Cerebellar nuclear complex (tissue), 1 donor: ENCODE results near the gene POTEM.
"Not testable (repeated sequence)": the region's sequence is repeated elsewhere in the genome, so short reads cannot be mapped to it uniquely, and the experiment has no call there.

Source experiments
- DNase-seq, 2 experiments: peaks; one replicate each; lab custom pipeline; 2025; lab: John Stamatoyannopoulos, UW

Gene POTEM

DNA sequence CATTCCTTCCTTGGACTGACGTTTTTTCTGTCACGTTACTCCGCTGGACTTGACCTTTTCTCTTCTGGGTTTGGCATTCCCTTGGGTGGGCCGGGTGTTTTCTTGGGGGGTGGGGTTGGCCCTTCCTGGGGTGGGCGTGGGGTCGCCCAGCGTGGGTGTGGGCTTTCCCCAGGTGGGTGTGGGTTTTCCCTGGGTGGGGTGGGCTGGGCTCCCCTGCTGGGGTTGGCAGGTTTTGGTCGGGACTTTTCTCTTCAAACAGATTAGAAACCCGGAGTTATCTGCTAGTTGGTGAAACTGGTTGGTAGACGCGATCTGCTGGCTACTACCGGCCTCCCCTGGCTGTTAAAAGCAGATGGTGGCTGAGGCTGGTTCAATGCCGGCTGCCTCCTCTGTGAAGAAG lies at the start of gene POTEM:
POTEM (plus strand) TSS at position 301 of the 400 bp plus-strand sequence; CDS start at position 353, 52 bp downstream.
- DNase-seq, result not testable (repeated sequence)

DNA sequence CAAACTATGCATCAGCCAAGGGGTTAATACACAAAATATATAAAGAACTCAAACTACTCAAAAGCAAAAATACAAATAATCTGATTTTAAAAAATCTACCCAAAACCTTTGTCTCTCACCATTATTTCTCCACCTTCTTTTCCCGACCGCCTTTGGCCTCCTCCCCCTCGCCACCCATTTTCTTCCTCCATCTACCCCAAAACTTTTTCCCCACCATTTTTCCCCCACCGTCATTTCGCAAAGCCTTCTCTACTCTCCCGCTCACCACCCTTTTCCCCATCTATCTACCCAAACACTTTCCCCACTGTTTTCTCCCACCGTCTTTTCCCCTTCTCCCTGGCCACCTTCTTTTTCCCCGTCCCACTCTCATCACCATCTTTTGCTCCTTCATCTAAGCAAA lies 48.9 kb upstream of the POTEM start:
- not testable (repeated sequence) for DNase-seq

DNA sequence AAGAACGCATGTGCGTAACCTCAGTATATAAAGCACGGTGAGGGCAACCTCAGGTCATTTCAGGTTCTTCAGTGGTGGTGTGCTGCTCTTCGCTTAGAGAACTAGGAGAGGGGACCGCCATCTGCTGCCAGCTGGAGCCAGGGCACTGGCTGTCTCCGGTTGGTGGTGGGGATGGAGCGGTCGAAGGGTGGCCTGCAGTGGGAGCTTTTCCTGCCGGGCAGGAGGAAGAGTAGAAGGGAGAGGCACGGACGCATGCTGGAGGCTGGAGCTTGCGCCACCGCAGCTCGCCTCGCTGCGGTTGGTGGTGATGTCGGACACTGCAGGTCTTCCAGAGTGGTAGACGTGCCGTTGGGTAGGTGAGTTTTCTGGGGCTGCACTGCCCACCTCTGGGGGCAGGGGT lies 47.2 kb upstream of the POTEM start:
- DNase-seq, result not testable (repeated sequence)

DNA sequence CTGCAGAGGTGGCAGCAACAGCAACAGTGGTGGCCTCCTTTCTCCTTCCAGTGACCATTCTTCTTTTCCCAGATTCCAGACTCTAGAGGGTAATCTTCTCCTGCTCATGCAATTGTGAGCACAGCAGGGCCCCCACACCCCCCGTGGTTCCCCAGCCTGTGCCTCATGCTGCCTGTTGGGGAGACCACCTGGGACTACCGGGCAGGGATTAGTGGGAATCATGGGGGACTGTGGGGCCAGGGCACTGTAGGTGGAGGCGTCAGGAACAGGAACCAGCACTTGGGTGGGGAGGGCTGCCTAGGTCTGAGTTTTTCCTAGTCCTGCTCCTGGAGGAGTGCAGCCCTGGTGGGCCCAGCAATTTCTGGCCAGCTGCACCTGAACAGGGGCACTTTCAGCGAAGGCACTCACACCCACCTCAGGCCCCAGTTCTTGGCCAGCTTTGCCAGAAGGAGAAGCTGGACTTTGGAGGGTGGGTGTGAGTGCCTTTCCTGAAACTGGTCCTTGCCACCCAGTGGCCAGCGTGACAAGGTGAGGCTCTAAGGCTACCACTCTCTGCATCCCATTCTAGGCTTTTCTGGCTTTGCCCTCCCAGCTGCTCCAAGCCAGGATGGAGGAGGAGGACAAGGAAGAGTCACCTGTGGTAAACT lies 46.1 kb upstream of the POTEM start:
- not testable (repeated sequence) for DNase-seq

DNA sequence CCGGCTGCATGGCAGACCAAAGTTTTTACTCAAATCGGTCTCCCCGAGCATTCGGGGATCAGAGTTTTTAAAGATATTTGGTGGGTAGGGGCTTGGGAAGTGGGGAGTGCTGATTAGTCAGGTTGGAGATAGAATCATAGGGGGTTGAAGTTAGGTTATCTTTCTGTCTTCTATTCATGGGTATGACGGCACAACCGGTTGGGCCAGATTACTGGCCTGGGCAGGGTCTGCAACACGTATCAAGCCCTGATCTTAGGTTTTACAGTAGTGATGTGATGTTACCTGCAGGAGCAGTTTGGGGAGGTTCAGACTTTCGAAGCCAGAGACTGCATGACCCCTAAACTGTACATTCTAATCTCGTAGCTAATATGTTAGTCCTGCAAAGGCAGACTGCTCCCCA lies 30.4 kb upstream of the POTEM start:
- not testable (repeated sequence) for DNase-seq

DNA sequence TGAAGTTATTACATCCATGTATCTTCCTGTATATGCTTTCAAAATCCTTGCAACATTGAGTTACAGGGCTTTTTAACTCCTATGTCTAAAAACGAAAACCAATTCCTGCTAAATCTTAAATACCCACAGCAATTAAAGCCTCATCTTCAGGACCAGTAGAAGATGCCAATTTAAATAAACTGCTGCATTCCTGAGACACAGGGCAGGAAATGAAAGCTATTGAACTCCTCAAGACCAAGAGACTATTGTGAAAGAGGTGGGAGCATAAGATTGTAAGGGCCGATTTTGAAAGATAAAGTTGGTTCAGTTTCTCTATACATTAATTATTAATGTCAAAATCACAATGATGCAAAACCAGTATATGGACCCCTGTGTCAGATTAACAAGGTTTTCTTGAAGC lies 28.5 kb upstream of the POTEM start:
- DNase-seq, result not testable (repeated sequence)

DNA sequence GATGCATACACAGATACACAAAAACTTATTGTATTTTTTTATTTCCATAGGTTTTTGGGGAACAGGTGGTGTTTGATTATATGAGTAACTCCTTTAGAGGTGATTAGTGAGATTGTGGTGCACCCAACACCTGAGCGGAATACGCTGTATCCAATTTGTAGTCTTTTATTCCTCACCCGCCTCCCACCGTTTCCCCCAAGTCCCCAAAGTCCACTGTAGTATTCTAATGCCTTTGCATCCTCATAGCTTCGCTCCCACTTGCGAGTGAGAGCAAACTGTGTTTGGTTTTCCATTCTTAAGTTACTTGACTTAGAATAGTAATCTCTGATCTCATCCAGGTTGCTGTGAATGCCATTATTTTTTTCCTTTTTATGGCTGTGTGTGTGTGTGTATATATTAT lies 17.3 kb upstream of the POTEM start:
- not testable (repeated sequence) for DNase-seq

DNA sequence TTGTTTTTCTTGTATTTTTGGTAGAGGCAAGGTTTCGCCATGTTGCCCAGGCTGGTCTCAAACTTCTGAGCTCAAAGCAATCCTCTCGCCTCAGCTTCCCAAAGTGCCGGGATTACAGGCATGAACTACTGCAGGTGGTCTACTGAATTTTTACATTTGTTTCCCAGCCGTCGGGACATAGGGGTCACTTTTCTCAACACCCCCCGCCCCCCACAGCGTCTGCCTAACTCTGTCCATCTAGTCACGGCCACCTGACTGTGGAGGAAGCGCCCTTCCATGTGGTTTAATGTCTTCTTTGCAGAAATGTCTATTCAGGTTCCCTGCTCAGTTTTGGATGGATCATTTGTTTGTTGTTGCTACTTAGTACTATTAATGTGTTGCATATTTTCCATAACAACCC lies 14.1 kb upstream of the POTEM start:
- not testable (repeated sequence) for DNase-seq

DNA sequence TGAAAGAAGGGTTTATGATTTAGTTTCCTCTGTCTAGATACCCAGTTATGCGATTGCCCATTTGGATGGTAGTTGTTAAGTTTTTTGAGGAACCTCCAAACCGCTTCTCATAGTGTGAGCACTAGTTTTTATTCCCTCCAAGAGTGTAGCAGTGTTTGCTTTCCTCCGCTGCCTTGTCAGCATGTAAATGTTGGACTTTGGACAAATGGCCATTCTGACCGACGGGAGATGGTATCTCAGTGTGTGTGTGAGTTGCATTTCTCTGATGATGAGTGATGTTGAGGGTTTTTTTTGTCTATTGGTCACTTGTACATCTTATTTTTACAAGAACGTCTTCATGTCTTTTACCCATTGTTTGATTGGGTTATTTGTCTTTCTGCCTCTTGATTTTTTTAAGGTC lies 11.4 kb upstream of the POTEM start:
- DNase-seq, result not testable (repeated sequence)

DNA sequence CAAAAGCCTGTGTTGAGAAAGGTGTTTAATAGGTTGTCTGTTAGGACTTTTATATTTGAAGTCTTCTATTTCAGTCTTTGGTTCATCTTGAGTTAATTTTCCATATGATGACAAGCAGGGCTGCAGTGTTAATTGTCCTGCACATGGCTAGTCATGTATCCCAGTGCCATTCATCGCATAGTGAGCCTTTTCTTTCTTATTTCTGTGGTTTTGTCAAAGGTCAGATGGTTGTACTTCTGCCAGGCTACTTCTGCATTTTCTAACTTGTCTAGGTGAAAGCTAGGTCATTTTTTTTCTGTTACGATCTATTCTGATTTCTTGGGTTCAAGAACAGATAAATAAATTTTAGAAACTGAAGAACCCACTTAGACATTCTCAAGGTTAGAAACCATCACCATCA lies 5.7 kb upstream of the POTEM start:
- DNase-seq, result not testable (repeated sequence)

DNA sequence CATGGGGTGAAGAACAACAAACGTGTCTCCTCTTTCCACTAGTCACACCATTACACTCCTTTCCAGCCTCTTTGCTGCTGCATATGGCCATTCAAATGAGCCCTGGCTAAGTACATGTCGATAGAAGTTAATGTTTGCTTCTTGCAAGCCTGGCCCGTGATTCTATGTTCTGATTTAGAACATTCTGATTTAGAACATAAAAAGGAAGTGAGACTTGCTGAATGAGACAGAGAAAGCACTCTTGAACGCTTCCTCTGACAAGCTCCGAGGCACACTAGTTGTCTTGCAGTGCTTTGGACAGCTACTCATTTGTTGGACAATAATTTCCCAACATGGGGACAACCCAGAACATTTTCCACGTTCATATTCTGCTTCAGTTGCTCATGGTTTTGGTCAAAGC lies 5.1 kb upstream of the POTEM start:
- DNase-seq, result not testable (repeated sequence)

DNA sequence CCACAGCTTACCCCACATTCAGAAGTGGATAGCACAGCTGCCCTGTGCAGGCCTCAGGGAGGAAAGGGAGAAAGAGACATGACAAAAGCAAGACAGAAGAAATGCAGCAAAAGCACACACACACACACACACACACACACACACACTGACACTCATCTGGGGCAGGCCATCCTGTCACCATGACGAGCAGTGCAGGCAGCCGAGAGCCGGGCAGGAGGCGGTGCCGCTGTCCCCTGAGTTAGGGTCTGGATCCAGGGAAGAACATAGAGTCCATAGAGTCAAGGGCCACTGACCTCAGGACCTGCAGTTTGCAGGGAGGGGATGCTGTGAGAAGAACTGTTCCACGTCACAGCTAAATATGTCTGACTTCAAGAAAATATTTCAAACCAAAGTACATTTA lies 4.0 kb upstream of the POTEM start:
- not testable (repeated sequence) for DNase-seq

DNA sequence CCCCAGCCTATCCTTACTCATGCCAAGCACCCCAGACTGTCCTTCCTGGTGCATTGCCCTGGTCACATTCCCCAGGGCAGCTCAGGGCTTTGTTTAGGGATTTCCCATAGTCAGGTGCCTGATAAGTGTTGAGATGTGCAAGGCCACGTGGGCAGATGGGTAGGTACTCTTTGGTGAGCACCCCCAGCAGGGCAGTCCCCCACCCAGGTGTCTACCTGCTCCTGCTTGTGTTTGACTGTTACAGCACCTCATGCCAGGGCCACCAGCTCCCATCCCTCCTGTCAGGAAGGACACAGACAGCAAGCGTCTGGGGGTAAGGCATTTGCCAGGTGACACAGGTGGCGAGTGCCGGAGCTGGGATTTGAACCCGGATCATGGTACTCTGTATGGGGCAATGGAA lies 2.4 kb upstream of the POTEM start:
- DNase-seq, result not testable (repeated sequence)

DNA sequence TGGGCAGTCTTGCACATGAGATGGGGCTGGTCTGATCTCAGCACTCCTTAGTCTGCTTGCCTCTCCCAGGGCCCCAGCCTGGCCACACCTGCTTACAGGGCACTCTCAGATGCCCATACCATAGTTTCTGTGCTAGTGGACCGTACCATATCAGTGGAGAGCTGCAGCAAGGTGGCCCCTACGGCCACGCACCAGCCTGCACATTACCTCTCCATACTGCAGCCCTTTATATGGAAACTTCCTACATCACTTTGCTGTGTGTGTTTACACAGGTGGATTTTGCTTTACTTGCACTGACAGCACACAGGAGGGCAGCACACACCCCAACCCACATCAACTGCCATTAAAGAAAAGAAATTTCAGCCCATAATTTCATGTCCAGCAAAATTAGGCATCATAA lies 35.3 kb downstream of the POTEM start:
- not testable (repeated sequence) for DNase-seq

DNA sequence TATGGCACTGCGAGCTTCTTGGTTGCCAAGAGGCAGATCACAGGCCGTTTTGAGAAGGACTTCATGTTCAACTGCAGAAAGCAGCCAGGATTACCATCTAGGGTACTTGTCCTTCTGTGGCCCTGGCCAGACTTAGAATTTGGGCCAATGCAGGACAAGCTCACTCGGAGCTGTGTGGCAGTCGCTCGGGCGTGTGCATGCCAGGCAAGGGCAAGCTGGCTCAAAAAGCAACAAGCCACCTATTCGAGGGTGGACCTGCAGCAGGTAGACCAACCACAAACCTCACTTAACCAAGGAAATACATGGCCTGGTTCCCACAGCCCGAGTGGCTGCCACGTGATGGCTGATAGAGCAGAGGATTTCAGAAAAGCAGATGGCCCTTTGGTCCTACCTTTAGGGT lies 39.3 kb downstream of the POTEM start:
- not testable (repeated sequence) for DNase-seq

DNA sequence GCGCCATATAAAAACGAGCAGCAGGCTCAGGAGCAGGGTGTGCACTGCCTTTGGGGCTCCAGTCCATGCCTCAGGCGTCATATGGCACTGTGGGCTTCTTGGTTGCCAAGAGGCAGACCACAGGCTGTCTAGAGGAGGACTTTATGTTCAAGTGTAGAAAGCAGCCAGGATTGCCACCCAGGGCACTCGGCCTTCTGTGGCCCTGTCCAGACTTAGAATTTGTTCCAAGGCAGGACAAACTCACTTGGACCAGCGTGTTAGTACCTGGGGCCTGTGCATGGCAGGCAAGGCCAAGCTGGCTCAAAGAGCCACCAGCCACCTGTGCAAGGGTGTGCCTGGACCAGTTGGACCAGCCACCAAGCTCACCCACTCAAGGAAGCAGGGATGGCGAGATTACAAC lies 40.4 kb downstream of the POTEM start:
- DNase-seq, result not testable (repeated sequence)

DNA sequence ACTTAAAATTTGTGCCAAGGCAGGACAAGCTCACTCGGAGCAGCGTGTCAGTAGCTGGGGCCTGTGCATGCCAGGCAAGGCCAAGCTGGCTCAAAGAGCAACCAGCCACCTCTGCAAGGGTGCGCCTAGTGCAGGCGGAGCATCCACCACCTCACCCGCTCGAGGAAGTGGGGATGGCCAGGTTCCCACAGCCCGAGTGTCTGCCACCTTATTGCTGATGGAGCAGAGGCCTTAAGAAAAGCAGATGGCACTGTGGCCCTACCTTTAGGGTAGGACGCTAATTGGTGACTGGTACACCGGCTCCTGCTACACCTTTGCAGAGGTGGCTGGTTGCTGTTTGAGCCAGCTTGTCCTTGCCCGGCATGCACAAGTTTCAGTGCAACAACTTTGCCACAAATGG lies 43.8 kb downstream of the POTEM start:
- DNase-seq, result not testable (repeated sequence)

DNA sequence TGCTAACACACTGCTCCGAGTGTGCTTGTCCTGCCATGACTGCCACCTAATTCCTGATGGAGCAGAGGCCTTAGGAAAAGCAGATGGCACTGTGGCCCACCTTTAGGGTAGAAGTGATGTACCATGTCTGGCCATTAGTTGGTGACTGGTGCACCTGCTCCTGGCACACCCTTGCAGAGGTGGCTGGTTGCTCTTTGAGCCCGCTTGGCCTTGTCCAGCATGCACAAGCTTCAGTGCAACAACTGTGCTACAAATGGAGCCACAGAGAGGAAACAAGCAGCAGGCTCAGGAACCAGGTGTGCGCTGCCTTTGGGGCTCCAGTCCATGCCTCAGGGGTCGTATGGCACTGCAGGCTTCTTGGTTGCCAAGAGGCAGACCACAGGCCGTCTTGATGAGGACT lies 44.5 kb downstream of the POTEM start:
- DNase-seq, result not testable (repeated sequence)

DNA sequence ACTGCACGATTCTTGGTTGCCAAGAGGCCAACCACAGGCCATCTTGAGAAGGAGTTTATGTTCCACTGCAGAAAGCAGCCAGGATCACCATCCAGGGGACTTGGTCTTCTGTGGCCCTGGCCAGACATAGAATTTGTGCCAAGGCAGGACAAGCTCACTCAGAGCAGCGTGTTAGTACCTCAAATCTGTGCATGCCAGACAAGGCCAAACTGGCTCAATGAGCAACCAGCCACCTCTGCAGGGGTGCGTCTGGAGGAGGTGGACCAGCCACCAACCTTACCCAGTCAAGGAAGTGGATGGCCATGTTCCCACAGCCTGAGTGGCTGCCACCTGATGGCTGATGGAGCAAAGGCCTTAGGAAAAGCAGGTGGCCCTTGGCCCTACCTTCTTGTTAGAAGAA lies 48.0 kb downstream of the POTEM start:
- not testable (repeated sequence) for DNase-seq

DNA sequence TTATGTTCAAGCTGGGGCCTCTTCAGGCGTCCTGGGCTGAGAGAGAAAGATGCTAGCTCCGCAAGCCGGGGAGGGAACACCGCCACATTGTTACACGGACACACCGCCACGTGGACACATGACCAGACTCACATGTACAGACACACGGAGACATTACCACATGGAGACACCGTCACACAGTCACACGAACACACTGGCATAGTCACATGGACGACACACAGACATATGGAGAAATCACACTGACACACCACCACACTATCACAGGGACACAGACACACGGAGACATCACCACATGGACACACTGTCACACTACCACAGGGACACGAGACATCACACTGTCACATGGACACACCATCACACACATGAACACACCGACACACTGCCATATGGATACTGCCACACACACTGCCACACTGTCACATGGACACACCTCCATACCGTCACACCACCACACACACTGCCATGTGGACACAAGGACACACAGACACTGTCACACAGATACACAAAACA lies 57.9 kb downstream of the POTEM start:
- not testable (repeated sequence) for DNase-seq

DNA sequence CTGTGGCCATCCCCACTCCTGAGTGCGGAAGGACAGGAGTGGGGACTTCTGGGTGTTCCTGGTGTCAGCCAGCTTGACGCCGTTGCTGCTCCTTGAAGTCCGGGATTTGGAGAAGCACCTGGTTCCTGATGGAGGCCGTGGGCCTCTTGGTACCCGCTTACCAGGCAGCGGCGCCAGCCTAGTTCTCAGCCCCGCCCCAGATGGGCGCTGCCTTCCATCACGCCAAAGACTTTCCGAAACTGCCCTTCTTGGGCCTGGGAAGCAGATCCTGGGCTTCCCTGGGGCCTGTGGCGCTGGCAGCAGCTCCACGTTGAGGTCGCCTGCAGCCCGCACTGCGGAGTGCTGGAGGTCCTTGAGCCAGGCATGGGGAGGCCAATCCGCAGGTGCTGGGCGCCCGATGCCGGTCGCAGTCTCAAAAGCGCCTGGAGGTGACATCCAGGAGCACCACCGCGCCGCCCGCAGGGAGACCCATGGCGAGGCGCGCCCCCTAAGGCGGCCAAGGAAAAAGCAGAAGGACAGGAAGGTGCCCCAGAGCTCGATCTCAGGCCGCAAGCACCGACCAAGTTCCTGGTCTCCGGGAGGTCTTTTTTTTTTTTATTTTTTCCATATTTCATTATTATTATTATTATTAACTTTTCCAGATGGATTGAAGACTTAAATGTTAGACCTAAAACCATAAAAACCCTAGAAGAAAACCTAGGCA lies 59.6 kb downstream of the POTEM start:
- DNase-seq, result not testable (repeated sequence)

DNA sequence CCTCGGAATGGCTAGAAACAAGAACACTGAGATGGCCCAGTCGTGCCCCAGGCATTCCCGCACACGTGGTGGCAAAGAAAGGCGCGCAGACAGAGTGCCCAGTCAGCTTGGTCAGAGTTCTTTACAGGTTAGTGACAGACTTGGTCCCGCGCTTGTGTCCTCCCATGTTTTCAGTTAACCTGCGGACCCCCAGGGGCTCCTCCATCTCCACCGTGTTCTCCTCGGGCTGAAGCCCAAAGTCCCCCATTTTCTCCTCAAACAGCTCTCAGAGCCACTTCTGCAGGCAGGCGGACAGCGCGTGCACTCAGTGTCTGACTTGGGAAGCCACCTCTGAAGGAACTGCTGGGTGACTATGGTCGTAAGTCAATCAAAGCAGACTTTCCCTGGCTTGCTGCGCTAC lies 60.7 kb downstream of the POTEM start:
- DNase-seq, result not testable (repeated sequence)

DNA sequence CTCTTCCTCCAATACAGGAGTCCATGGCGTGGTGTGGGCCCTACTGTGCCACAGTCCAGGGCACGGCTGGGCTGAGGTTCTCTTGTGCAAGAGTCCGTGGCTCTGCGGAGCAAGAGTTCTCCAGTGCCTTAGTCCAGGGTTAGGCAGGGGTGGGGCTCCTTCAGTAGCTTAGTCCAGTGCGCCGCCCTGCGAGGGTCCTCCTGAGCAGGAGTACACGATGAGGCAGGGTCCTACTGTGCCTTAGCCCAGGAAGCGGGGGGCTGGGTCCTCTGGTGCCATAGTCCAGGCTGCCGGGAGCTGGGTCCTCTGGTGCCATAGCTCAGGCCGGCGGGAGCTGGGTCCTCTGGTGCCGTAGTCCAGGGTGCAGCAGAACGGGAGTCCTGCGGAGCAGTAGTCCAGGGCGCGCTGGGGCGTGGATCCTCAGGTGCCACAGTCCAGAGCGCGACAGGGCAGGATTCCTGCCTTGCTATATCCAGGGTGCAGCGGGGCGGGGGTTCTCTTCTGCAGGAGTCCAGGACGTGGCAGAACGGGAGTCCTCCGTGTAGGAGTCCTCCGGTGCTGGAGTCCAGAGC lies 69.7 kb downstream of the POTEM start:
- DNase-seq, result not testable (repeated sequence)
